ENCODE results near the gene NR1D1. TPM values are rescaled to one million over a fixed set of nuclear protein-coding genes. Genes with fewer than 3 reads are reported as not detected.
A peak's percentile ranks its signal among the peaks of the same experiment; 100 is the strongest.

NR1D1 gene
- total RNA-seq, 1 donor from 2014 or later, result 21.1 TPM

GRCh38 chr17:40100669-40101366 is 429 bp upstream of the NR1D1 start:
- intact Hi-C loops (cut with DNase I), result loop anchor here (5.0 kb wide), 1 partner anchor 34 kb away; no protein-coding TSS in a partner anchor

GRCh38 chr17:40099619-40100418 is 570 bp downstream of the NR1D1 start:
- DNase-seq, result peak; percentile 48
- intact Hi-C loops (cut with DNase I), result loop anchor here (5.0 kb wide), 1 partner anchor 33 kb away; no protein-coding TSS in a partner anchor
- peak; percentile 4 for ATAC-seq (ENCODE audit: poor library complexity)

More at GRCh38 chr17:40100669-40101366, 429 bp upstream of the NR1D1 start:
- ATAC-seq (ENCODE audit: poor library complexity) (peak; percentile 74), DNase-seq (peak; percentile 99)

- intact Hi-C loops (cut with DNase I), result no loop called here
- peak; percentile 100 for DNase-seq
- ATAC-seq (ENCODE audit: poor library complexity), result peak; percentile 82
These were observed 1.4 kb downstream of the NR1D1 start for GRCh38 chr17:40098846-40099618.

GRCh38 chr17:40097931-40098845 is 2.2 kb downstream of the NR1D1 start:
- DNase-seq (peak; percentile 79), ATAC-seq (ENCODE audit: poor library complexity) (peak; percentile 19)
- intact Hi-C loops (cut with DNase I), result no loop called here

- DNase-seq (peak; percentile 43), ATAC-seq (ENCODE audit: poor library complexity) (no peak)
- intact Hi-C loops (cut with DNase I), result no loop called here
These were observed 3.3 kb downstream of the NR1D1 start for GRCh38 chr17:40097087-40097486.

GRCh38 chr17:40095944-40096791 is 4.2 kb downstream of the NR1D1 start:
- intact Hi-C loops (cut with DNase I), result no loop called here
- DNase-seq (peak; percentile 72), ATAC-seq (ENCODE audit: poor library complexity) (no peak)

GRCh38 chr17:40095351-40095943 is 4.9 kb downstream of the NR1D1 start:
- DNase-seq (peak; percentile 53), ATAC-seq (ENCODE audit: poor library complexity) (no peak)
- intact Hi-C loops (cut with DNase I), result no loop called here

GRCh38 chr17:40094874-40095273 is 5.5 kb downstream of the NR1D1 start:
- DNase-seq, result peak; percentile 44
- no peak for ATAC-seq (ENCODE audit: poor library complexity)
- intact Hi-C loops (cut with DNase I), result no loop called here

GRCh38 chr17:40093580-40094201 is 6.7 kb downstream of the NR1D1 start:
- intact Hi-C loops (cut with DNase I), result no loop called here
- DNase-seq (peak; percentile 59), ATAC-seq (ENCODE audit: poor library complexity) (peak; percentile 35)

- intact Hi-C loops (cut with DNase I), result no loop called here
- DNase-seq (peak; percentile 40), ATAC-seq (ENCODE audit: poor library complexity) (no peak)
These were observed 7.3 kb downstream of the NR1D1 start for GRCh38 chr17:40093005-40093579.

- ATAC-seq (ENCODE audit: poor library complexity) (no peak), DNase-seq (peak; percentile 14)
- intact Hi-C loops (cut with DNase I), result no loop called here
These were observed 7.8 kb downstream of the NR1D1 start for GRCh38 chr17:40092581-40092980.

- ATAC-seq (ENCODE audit: poor library complexity), result no peak
- intact Hi-C loops (cut with DNase I), result no loop called here
- DNase-seq, result peak; percentile 45
These were observed 8.5 kb downstream of the NR1D1 start for GRCh38 chr17:40091691-40092397.

GRCh38 chr17:40090237-40091119 is 9.9 kb downstream of the NR1D1 start:
- intact Hi-C loops (cut with DNase I), result no loop called here
- peak; percentile 66 for DNase-seq
- peak; percentile 20 for ATAC-seq (ENCODE audit: poor library complexity)

GRCh38 chr17:40089077-40089895 is 11.1 kb downstream of the NR1D1 start:
- intact Hi-C loops (cut with DNase I), result no loop called here
- ATAC-seq (ENCODE audit: poor library complexity), result no peak
- DNase-seq, result no peak

Measured in Right ventricle myocardium superior (tissue), 1 donor.